OCI-LY7 (cell line): ENCODE results near the gene EPHB1.

Source experiments
- EZH2phosphoT487 ChIP-seq: fragments of 200-600 bp; sonication (generic); IDR thresholded peaks from 2 replicates; pipeline ENCODE4 v1.6.1; 2018; ENCODE audit warnings: low read depth, borderline replicate concordance, mild to moderate bottlenecking, mixed run types, antibody characterized with exemption, low read length, moderate library complexity, mixed read lengths
- TF ChIP-seq, protein P1 (sequence below): fragments of 200-600 bp; sonication (generic); conservative IDR thresholded peaks from 2 replicates; pipeline ENCODE4 v1.5.1; 2014; ENCODE audit warnings: mild to moderate bottlenecking, antibody characterized with exemption, low read length, moderate library complexity, mixed read lengths

DNA sequence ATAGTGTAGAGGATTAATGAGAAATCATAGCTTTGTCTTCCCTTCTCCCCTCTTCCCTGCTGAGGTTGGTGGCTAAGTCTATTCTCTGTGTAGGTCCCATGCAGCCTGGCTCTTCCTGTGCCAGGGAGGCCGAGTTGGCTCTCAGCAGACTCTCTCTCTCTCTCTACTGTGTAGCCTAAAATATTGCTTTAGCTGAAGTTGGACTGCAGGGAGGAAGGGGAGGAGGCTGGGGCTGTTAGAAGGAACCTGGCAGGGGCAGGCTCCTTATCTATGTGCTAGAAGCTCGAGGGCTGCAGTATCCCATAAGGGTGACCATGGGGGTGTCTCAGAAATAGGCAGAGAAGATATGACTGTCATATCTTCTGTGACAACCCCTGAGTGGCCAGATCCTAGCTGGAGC lies 160.8 kb downstream of the EPHB1 start:
- TF ChIP-seq, protein P1, sequence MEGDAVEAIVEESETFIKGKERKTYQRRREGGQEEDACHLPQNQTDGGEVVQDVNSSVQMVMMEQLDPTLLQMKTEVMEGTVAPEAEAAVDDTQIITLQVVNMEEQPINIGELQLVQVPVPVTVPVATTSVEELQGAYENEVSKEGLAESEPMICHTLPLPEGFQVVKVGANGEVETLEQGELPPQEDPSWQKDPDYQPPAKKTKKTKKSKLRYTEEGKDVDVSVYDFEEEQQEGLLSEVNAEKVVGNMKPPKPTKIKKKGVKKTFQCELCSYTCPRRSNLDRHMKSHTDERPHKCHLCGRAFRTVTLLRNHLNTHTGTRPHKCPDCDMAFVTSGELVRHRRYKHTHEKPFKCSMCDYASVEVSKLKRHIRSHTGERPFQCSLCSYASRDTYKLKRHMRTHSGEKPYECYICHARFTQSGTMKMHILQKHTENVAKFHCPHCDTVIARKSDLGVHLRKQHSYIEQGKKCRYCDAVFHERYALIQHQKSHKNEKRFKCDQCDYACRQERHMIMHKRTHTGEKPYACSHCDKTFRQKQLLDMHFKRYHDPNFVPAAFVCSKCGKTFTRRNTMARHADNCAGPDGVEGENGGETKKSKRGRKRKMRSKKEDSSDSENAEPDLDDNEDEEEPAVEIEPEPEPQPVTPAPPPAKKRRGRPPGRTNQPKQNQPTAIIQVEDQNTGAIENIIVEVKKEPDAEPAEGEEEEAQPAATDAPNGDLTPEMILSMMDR = no peak
- TF ChIP-seq EZH2phosphoT487 = no peak
